GM19455 (cell line): ENCODE data around the gene CYP26A1.

Experiments used
- ATAC-seq: cut with Tn5 transposase; IDR thresholded peaks from one replicate; pipeline ENCODE4 v1.9.1; 2021; ENCODE audit not compliant: unreplicated experiment

Gene CYP26A1

DNA sequence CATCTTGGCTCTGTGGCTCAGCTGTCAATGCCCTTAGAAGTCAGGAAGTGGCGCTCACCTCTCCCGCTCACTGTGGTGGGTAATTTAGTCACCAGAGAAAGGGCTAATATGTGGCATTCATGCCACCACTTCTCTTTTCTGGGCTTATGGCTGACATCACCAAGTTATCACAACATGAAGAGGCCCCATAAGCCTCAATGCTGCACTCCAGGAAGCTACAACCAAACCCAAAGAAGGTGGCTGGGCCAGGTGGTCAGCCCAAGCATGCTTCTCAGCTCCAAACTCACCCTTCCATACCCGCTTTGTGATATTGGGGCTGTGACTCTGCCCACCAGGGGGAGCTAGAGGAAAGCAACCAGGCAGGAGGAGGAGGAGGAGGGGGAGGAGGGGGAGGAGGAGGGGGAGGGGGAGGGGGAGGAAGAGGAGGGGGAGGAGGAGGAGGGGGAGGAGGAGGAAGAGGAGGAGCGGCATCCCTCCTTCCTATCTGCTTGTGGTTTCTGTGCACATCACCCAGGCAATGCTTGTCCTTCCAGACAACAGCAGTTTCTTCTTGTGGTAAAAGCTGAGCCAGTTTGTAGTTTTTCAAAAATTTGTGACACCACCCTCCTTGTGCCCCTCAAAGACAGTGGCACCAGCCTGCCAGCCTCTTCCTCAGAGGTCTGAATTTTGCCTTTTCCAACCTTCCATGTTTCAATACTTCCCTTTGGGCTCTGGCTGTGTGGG lies 42.1 kb downstream of the CYP26A1 start:
- peak; percentile 68 for ATAC-seq

DNA sequence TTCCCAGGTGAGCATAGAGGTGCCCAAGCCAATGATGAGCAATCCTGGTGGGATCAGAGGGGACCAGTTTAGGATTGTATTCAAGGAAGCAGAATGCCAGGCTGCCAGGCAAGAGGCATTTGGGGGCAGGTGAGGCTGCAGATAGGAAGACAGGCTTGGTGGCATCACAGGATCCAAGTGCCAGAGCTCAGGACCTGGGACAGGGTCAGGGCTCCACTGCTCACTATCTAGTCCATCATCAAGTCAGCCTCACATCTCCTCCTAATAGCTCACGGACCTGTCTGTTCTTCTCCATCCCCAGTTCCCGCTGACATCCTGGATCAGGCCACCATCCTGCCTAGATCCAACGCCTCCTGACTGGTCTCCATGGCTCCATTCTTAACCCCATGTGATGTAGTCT lies 47.6 kb downstream of the CYP26A1 start:
- no peak for ATAC-seq

DNA sequence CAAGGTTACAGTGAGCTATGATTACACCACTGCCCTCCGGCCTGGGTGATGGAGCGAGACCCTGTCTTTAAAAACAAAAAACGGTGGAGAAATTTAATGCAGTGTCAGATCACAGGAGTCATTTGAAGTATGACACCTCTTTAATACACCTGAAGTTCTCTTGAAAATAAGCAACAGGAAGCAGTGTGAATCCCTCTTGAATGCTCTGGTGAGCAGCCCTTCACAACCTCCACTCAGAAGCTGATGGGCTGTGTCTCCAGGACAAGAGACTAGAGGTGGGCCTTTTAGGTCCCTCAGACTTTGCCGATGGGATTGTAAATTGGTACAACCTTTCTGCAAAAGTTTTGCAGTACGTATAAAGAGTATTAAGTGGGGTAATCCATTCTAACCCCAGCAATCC lies 50.1 kb downstream of the CYP26A1 start:
- ATAC-seq = no peak

DNA sequence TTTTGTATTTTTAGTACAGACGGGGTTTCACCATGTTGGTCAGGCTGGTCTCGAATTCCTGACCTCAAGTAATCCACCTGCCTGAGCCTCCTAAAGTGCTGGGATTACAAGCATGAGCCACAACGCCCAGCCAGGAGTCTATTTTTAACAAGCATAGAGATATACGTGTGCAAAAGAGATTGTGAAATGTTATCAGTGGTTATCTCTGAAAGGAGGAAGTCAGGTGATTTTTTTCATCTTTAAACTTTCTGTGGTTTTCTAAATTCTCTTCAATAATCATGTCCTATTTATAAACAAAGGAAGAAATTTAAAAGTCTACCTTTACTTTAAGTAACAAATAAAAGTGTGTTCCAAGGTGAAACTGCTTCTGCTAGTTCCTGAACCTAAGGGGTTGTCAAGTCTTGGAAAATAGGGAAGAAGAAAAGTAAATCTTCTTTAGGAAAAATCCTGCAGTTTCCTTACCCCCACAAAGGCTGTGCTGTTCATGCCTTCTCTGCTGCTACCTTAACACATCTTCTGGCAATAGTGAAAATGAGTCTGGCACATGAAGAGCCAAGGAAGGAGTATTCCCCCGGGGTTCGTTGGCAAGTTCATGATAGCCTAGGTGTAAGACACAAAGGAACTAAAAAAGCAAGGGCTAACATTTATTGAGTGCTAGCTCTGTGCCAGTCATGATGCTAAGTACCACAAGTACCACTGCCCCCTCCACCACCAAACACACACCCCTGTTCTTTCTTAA lies 51.1 kb downstream of the CYP26A1 start:
- peak; percentile 73 for ATAC-seq

DNA sequence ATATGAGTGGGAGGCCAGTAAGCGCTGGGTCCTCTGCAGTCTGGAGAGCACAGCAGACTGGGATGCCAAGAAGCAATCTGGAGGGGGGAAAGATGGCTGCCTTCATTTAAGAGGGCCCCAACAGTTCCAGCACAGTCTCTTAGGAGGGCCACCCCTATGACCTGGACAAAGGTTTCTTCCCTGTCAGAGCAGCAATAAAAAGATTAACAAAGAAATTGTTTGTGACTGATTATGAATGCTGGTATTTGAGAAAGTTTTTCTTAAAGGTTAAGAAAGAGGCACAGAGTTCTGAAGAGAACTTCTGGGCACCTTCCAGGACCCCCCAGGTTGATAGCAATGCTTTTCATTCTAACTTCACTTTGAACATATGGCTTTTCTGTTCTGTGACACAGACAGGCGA lies 52.3 kb downstream of the CYP26A1 start:
- no peak for ATAC-seq

DNA sequence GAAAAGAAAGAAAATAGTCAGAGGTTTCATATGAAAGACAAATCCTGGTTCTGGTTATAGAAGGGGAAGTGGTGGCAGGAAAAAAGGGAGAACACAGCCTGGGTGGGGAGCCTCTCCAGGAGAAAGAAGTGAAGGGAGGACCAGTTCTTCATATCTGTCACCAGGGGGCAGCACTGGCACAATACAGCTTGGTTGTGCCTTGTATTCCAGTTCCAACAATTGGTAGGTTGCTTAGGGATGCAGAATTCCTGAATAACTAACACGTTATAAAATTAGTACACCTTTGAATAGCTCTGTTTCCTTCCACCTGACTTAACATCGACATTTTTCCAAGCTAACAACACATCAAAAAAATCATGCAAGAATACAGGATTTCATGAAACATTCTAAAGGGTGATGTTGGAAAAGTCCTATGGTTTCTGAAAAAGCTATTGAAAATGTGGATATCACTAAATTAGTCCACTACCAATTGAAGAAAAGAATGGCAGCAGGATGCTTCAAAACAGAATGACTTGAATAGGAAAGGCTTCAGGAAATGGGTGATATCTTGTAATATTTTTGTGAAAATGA lies 52.9 kb downstream of the CYP26A1 start:
- ATAC-seq = no peak
